T-helper 17 cell (primary cell): ENCODE measurements around the gene PLA1A. TPM values are rescaled to one million over a fixed set of nuclear protein-coding genes. Genes with fewer than 3 reads are reported as not detected.
A peak's percentile ranks its signal among the peaks of the same experiment; 100 is the strongest.
"Not testable (repeated sequence)": the region's sequence is repeated elsewhere in the genome, so short reads cannot be mapped to it uniquely, and the experiment has no call there.

Source experiments
- ATAC-seq: fragments of 150-1000 bp; cut with Tn5 transposase; 2 replicates; pipeline ENCODE4 v1.10.0; 2021; ENCODE audit warnings: mild to moderate bottlenecking, moderate library complexity
- DNase-seq, 3 donors: peaks; one replicate each; pipeline versions ENCODE4 v3.0.0 to v3.0.0-alpha.2; 2020 to 2021
- H3K9me3 ChIP-seq: one replicate; pipeline ENCODE4 v1.7.0; 2013; ENCODE audit warnings: low read length, mild to moderate bottlenecking; ENCODE audit not compliant: control insufficient read depth, poor library complexity, severe bottlenecking
- H3K27ac Mint-ChIP-seq: one replicate; pipeline ENCODE4 v1.8.0; 2022; ENCODE audit warnings: mild to moderate bottlenecking, moderate library complexity, mixed read lengths
- H3K27me3 Mint-ChIP-seq: one replicate; pipeline ENCODE4 v1.8.0; 2022; ENCODE audit warnings: mixed read lengths
- H3K36me3 Mint-ChIP-seq: one replicate; pipeline ENCODE4 v1.8.0; 2022; ENCODE audit warnings: low read depth, mixed read lengths
- H3K4me1 Mint-ChIP-seq: one replicate; pipeline ENCODE4 v1.8.0; 2022; ENCODE audit warnings: mild to moderate bottlenecking, mixed read lengths
- H3K4me3 Mint-ChIP-seq: one replicate; pipeline ENCODE4 v1.8.0; 2022; ENCODE audit warnings: mild to moderate bottlenecking, moderate library complexity, mixed read lengths
- total RNA-seq, 4 donors: library from RNA in 2 of 4; stranded (reverse) in 2 of 4; gene quantifications; one replicate each; pipeline ENCODE4 v1.2.3 and lab custom pipeline; 2022 to 2026

Gene PLA1A
- total RNA-seq, 2 donors from 2014 or later = 0.45 TPM; not detected in 1

DNA sequence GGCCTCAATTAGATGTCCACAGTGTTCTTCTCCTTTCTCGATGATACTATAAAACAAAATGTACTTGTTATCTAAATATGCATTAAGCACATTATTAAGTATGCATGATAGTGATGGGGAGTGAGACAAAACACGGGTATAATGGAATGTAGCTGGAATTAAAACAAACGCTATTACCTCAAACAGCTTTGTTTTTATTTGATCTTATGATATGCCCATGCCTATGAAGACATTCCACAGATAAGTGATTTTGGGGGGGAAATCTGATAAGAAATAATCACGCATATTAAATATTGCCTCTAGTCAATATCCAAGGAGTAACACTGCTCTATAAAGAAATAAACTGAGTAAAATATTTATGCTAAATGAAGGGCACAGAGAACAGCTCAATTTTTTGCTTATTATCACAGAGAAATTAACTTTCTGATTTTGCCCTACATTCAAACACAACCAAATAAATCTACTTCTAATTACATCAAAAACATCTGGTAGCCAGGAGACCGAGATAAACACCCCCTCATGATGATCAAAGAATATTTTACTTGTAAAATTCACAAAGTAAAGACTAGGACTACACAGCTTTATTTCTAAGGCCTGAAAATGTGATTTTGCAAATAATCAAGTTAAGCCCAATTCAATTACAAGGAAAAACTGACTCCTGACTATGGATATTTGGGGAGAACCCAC lies 77.6 kb downstream of the PLA1A start:
- no peaks in the 10 kb centered on the region for H3K9me3 ChIP-seq
- H3K36me3 Mint-ChIP-seq = no peaks in the 10 kb centered on the region
- H3K4me3 Mint-ChIP-seq = peak overlapping the region; percentile 93
- ATAC-seq (no peak), DNase-seq (no peak)
- H3K27ac Mint-ChIP-seq = peak overlapping the region; percentile 97
- peaks cover 34% of the 10 kb centered on the region for H3K4me1 Mint-ChIP-seq
- no peaks in the 10 kb centered on the region for H3K27me3 Mint-ChIP-seq

DNA sequence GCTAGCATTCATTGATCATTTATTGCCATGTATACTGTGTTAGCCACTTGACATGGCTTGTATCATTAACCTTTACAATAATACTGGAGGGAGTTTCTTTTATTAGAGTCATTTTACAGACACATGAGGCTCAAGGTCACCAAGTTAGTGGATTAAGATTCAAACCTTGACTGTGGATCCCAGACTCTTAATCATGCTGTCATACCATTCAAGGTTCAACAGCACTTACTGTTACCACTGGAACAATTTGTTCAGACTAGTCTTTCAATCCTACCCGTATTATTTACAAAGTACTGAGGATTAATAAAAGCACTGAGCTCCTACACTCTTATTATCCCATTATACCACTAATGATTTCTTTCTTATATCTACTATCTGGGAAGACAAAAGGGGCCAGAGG lies 78.3 kb downstream of the PLA1A start:
- H3K36me3 Mint-ChIP-seq = no peaks in the 10 kb centered on the region

GRCh38 chr3:119676771-119677640 lies 79.3 kb downstream of the PLA1A start, which contains the start of gene COX17:
Gene COX17, minus strand, starts transcription at chr3:119677406. Its CDS starts 96 bp downstream, at chr3:119677310.
- no peaks in the 10 kb centered on the region for H3K9me3 ChIP-seq
- peak; percentile 89 for ATAC-seq
- H3K36me3 Mint-ChIP-seq = no peaks in the 10 kb centered on the region
- H3K27ac Mint-ChIP-seq = peak within 1 kb of the TSS; percentile 97
- H3K4me1 Mint-ChIP-seq = peaks cover 34% of the 10 kb centered on the region
- H3K4me3 Mint-ChIP-seq = peak within 1 kb of the TSS; percentile 93
- DNase-seq = peak; percentile 88 to 93 (median 92)
- H3K27me3 Mint-ChIP-seq = no peaks in the 10 kb centered on the region

More for the DNA sequence above, 78.3 kb downstream of the PLA1A start:
- Mint-ChIP-seq H3K4me1 (peaks cover 34% of the 10 kb centered on the region), H3K27me3 (no peaks in the 10 kb centered on the region), H3K4me3 (peak overlapping the region; percentile 93), H3K27ac (peak overlapping the region; percentile 97)
- H3K9me3 ChIP-seq = no peaks in the 10 kb centered on the region
- ATAC-seq (no peak), DNase-seq (no peak)

- H3K27ac Mint-ChIP-seq = peak overlapping the region; percentile 97
- no peaks in the 10 kb centered on the region for H3K27me3 Mint-ChIP-seq
- H3K36me3 Mint-ChIP-seq = no peaks in the 10 kb centered on the region
- H3K4me3 Mint-ChIP-seq = peak overlapping the region; percentile 93
- ATAC-seq (no peak), DNase-seq (no peak)
- H3K4me1 Mint-ChIP-seq = peaks cover 31% of the 10 kb centered on the region
- H3K9me3 ChIP-seq = no peaks in the 10 kb centered on the region
These were observed 79.9 kb downstream of the PLA1A start for GRCh38 chr3:119677641-119677934.

DNA sequence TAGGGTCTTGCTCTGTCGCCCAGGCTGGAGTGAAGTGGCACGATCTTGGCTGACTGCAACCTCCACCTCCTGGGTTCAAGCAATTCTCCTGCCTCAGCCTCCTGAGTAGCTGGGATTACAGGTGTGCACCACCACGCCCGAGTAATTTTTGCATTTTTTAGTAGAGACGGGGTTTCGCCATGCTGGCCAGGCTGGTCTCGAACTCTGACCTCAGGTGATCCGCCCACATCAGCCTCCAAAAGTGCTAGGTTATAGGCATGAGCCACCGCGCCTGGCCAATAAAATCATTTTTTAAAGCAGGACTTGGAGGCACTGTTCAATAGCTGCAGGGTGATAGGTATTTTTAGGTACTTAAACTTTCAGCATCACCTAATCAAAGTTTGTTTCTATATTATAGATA lies 80.5 kb downstream of the PLA1A start:
- H3K36me3 Mint-ChIP-seq, DNase-seq, H3K4me3 Mint-ChIP-seq, H3K27me3 Mint-ChIP-seq, H3K9me3 ChIP-seq, ATAC-seq: not testable (repeated sequence)
- Mint-ChIP-seq H3K27ac (peak overlapping the region; percentile 97), H3K4me1 (peaks cover 28% of the 10 kb centered on the region)

Other genes with a start within 250 kb of the PLA1A start
- 10 to 100 TPM; 65.8 to 70.6 TPM for gene TMEM39A, start 134.3 kb upstream of the PLA1A start, total RNA-seq
- 10 to 100 TPM; 26.3 to 27.3 TPM for gene POGLUT1, start 128.9 kb upstream of the PLA1A start, total RNA-seq
- gene TIMMDC1, start 99.3 kb upstream of the PLA1A start, total RNA-seq = 10 to 100 TPM; 26.9 to 29.5 TPM
- gene CD80, start 38.3 kb upstream of the PLA1A start, total RNA-seq = 10 to 100 TPM; 13.9 to 14.1 TPM
- 1 to 10 TPM; 3.6 to 3.7 TPM for gene ADPRH, start 18.4 kb upstream of the PLA1A start, total RNA-seq
- 1 to 10 TPM; 4.2 to 4.3 TPM for gene POPDC2, start 62.7 kb downstream of the PLA1A start, total RNA-seq
- gene COX17, start 79.5 kb downstream of the PLA1A start, total RNA-seq = 10 to 100 TPM; 26.8 to 28.9 TPM
- 1 to 10 TPM in 1 of 2 donors, under 1 TPM in 1; 0.63 to 2.7 TPM for gene CFAP91, start 105.1 kb downstream of the PLA1A start, total RNA-seq
- under 1 TPM in 1 of 2 donors, not detected in 1; 0.20 TPM for gene NR1I2, start 184.2 kb downstream of the PLA1A start, total RNA-seq